Cardiac muscle cell (in vitro differentiated cells and primary cell): ENCODE data around the gene HM13. TPM values are rescaled to one million over a fixed set of nuclear protein-coding genes. Genes with fewer than 3 reads are reported as not detected.

Experiments
- DNase-seq, 2 donors: peaks; one replicate each; pipeline versions ENCODE4 v3.0.0 to v3.0.0-alpha.2; 2010 to 2017; ENCODE audit warnings: low read depth in 1 of 2, low spot score in 1 of 2
- H3K27ac ChIP-seq: fragments of 200-600 bp; sonication (generic); 2 replicates; pipeline ENCODE4 v1.5.1; 2016
- H3K27me3 ChIP-seq: fragments of 200-600 bp; sonication (generic); 2 replicates; pipeline ENCODE4 v1.6.0; 2016; ENCODE audit warnings: control low read depth
- H3K36me3 ChIP-seq: fragments of 200-600 bp; sonication (generic); 2 replicates; pipeline ENCODE4 v1.5.1; 2016; ENCODE audit warnings: control low read depth
- H3K4me1 ChIP-seq: fragments of 200-600 bp; sonication (generic); 2 replicates; pipeline ENCODE4 v1.8.1; 2017; ENCODE audit warnings: low read depth, mild to moderate bottlenecking, mixed run types
- H3K4me3 ChIP-seq: fragments of 200-600 bp; sonication (generic); 2 replicates; pipeline ENCODE4 v1.5.1; 2016; ENCODE audit warnings: mild to moderate bottlenecking
- H3K9me3 ChIP-seq: fragments of 200-600 bp; sonication (generic); 2 replicates; pipeline ENCODE4 v1.5.1; 2017; ENCODE audit warnings: low read depth, mild to moderate bottlenecking, control low read depth
- CTCF ChIP-seq: IDR thresholded peaks from 2 replicates; pipeline ENCODE4 v1.5.1; 2012; ENCODE audit warnings: low read depth, mild to moderate bottlenecking, low read length
- polyA plus RNA-seq: library from polyadenylated mRNA; unstranded; fragments of >200 nt; fragmentation: Nextera tagmentation; extraction: Ambion mirVana; gene quantifications from 2 replicates; pipeline ENCODE4 v1.2.1, GENCODE V29; 2016
- total RNA-seq: library from RNA; depleted of rRNA; stranded (reverse); fragments of >200 nt; gene quantifications from 2 replicates; pipeline ENCODE4 v1.2.3, GENCODE V29; 2016

Gene HM13
- total and polyA plus RNA-seq, 2 experiments from 2014 or later, result 49.8 to 170 TPM

- peak in 1 of 2 donors; percentile 70 for DNase-seq
- no peak overlapping the region for H3K4me3 ChIP-seq
- H3K27me3 ChIP-seq, result no peaks in the 10 kb centered on the region
- peaks cover 16% of the 10 kb centered on the region for H3K4me1 ChIP-seq
- H3K36me3 ChIP-seq, result no peaks in the 10 kb centered on the region
- peak overlapping the region; percentile 99 for H3K27ac ChIP-seq
- H3K9me3 ChIP-seq, result no peaks in the 10 kb centered on the region
- no peak for TF ChIP-seq CTCF
These were observed 88.7 kb downstream of the HM13 start for GRCh38 chr20:31602779-31603441.

GRCh38 chr20:31603822-31604566 lies 89.8 kb downstream of the HM13 start:
- peak overlapping the region; percentile 99 for H3K27ac ChIP-seq
- DNase-seq, result peak; percentile 97 to 100

GRCh38 chr20:31604567-31605030 lies 90.4 kb downstream of the HM13 start:
- H3K27ac ChIP-seq, result peak overlapping the region; percentile 99

More at GRCh38 chr20:31603822-31604566, 89.8 kb downstream of the HM13 start:
- no peak for TF ChIP-seq CTCF
- H3K4me3 ChIP-seq, result peak overlapping the region; percentile 82
- no peaks in the 10 kb centered on the region for H3K27me3 ChIP-seq
- peaks cover 23% of the 10 kb centered on the region for H3K4me1 ChIP-seq
- H3K36me3 ChIP-seq, result no peaks in the 10 kb centered on the region
- H3K9me3 ChIP-seq, result no peaks in the 10 kb centered on the region

GRCh38 chr20:31605031-31605901 lies 91.0 kb downstream of the HM13 start, which contains the start of gene ID1:
ID1 (plus strand) TSS chr20:31605289; CDS start chr20:31605388, 99 bp downstream.
- H3K4me1 ChIP-seq, result peaks cover 24% of the 10 kb centered on the region

More at GRCh38 chr20:31604567-31605030, 90.4 kb downstream of the HM13 start:
- no peaks in the 10 kb centered on the region for H3K36me3 ChIP-seq
- no peak for TF ChIP-seq CTCF
- peak overlapping the region; percentile 82 for H3K4me3 ChIP-seq
- H3K4me1 ChIP-seq, result peaks cover 24% of the 10 kb centered on the region
- DNase-seq, result peak in 1 of 2 donors; percentile 53
- H3K9me3 ChIP-seq, result no peaks in the 10 kb centered on the region
- H3K27me3 ChIP-seq, result no peaks in the 10 kb centered on the region

More at GRCh38 chr20:31605031-31605901, 91.0 kb downstream of the HM13 start, which contains the start of gene ID1:
- Histone ChIP-seq H3K9me3 (no peaks in the 10 kb centered on the region), H3K27ac (peak within 1 kb of the TSS; percentile 99), H3K4me3 (peak within 1 kb of the TSS; percentile 82), H3K27me3 (no peaks in the 10 kb centered on the region), H3K36me3 (no peaks in the 10 kb centered on the region)
- DNase-seq, result peak; percentile 98
- no peak for TF ChIP-seq CTCF
